Measurements from ENCODE around the gene MMS22L.

Gene MMS22L

DNA sequence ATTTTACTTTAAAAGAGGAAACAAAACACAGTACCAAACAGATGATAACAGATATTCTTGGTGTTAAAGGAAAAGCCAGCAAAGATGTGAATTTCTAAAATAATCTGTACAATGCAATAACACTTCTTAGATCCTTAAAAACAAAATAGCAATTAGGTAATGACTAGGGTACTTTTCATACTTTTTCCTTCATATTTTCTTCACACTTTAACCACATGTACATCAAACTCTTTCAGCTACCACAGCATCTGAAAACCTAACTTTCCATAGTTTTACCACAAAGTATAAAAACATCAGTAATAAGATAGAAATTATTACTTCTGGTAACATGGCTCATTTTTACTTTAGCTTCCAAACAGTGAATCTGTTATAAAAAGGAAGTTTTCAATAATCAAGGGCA lies 141.3 kb downstream of the MMS22L start:
- DNase-seq, result no peak
- Mint-ChIP-seq H3K9me3 (no peaks in the 10 kb centered on the region), H3K27ac (no peak overlapping the region), H3K4me3 (no peak overlapping the region), H3K27me3 (no peaks in the 10 kb centered on the region), H3K4me1 (ENCODE audit: low read depth) (peaks cover 10% of the 10 kb centered on the region), H3K36me3 (ENCODE audit: low read depth) (peaks cover 27% of the 10 kb centered on the region)

DNA sequence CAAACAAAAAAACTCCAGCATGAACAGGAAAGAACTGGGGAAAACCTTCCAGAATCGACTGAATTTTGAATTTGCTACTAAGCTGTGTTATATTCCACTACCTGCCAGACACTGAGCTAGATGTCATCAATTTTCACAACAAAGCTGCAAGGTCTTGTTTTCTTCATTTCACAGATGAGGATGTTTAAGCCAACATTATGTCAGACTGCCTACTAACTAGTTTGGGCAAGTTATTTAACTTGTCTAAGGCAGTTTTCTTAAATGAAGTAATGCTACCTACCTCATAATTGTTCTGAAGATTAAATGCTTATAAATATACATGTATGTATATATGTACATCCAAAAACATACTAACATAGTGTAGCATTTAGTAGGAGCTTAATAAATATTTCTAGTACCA lies 144.4 kb downstream of the MMS22L start:
- Mint-ChIP-seq H3K4me3 (no peak overlapping the region), H3K4me1 (ENCODE audit: low read depth) (peaks cover 13% of the 10 kb centered on the region), H3K36me3 (ENCODE audit: low read depth) (peaks cover 10% of the 10 kb centered on the region), H3K27ac (no peak overlapping the region), H3K9me3 (no peaks in the 10 kb centered on the region), H3K27me3 (no peaks in the 10 kb centered on the region)
- DNase-seq, result no peak

DNA sequence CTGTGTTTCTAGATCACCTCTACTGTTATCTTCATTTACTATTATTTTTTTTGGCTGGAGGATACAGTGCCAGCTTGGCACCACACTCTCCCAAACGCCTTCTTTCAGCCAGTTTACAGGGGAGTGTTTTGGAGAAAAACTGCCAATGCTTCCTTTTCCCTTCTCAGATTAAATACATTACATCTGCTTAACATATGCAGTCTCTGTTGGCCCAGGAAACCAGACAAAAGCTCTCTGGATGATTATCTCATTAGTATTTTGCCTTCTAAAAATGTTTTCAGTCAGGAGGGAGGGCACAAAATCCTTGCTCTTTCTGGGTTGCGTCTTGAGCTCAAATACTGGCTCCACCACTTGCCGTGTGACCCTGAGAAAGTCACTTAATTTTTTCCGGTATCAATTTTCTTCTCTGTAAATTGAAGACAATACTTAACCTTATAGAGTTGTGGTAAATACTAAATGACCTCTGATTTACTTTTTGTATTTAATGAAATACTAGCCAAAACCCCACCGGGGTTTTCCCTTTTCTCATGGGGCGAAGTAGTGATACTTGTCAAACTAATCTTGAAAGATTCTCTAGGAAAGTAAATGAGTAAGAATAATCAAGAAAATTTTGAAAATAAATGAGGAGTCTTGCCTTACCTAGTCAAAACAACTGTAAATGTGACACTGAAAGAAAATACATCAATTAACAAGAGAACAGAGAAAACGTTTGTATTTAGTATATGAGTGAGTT lies 146.2 kb downstream of the MMS22L start:
- H3K27ac Mint-ChIP-seq, result peak overlapping the region; percentile 3
- H3K36me3 Mint-ChIP-seq (ENCODE audit: low read depth), result peaks cover 4% of the 10 kb centered on the region
- H3K4me1 Mint-ChIP-seq (ENCODE audit: low read depth), result peaks cover 11% of the 10 kb centered on the region
- DNase-seq, result no peak
- H3K9me3 Mint-ChIP-seq, result no peaks in the 10 kb centered on the region
- H3K4me3 Mint-ChIP-seq, result no peak overlapping the region
- H3K27me3 Mint-ChIP-seq, result no peaks in the 10 kb centered on the region

DNA sequence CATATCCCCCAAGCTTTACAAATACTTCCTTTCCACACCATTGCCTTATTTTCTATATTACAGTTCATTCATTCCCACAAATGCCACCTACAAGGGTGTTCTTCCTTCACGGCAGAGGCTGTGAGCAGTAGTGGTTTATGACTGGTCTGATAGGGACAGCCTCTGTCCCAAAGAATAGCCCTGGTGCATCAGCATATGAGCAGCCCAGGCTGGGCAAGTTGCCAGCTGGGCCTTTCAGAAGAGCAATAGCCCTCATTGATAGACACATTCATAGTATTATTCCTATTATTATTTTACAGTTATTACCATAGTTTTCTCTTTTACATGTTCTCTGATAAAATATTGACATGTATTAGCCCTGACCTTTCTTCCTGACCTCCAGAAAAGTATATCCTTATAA lies 149.9 kb downstream of the MMS22L start:
- Mint-ChIP-seq H3K4me3 (no peak overlapping the region), H3K27ac (no peak overlapping the region)

DNA sequence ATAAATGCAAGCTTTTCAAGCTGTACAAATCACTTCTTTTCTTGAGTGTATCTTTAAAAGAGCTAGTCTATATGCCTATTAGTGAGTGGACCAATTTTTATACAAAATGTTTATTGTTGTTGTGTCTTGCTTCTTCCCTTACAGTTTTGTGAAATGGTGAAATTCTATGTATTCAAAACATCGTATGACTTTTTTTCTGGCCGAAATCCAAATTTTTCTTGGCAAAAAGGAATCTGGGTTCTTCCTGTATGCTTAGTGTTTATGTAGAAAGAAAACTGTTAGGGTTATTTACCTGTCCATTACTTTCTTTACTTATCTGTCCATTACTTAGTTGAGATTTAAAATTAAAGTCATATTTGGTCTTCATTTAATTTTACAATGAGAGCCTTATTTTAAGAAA lies 153.9 kb downstream of the MMS22L start:
- Mint-ChIP-seq H3K4me1 (ENCODE audit: low read depth) (no peaks in the 10 kb centered on the region), H3K27ac (no peak overlapping the region), H3K36me3 (ENCODE audit: low read depth) (no peaks in the 10 kb centered on the region), H3K27me3 (no peaks in the 10 kb centered on the region), H3K4me3 (no peak overlapping the region), H3K9me3 (no peaks in the 10 kb centered on the region)
- no peak for DNase-seq

More for the DNA sequence above, 149.9 kb downstream of the MMS22L start:
- no peak for DNase-seq
- Mint-ChIP-seq H3K9me3 (no peaks in the 10 kb centered on the region), H3K27me3 (no peaks in the 10 kb centered on the region), H3K36me3 (ENCODE audit: low read depth) (peaks cover 2% of the 10 kb centered on the region), H3K4me1 (ENCODE audit: low read depth) (peaks cover 9% of the 10 kb centered on the region)

DNA sequence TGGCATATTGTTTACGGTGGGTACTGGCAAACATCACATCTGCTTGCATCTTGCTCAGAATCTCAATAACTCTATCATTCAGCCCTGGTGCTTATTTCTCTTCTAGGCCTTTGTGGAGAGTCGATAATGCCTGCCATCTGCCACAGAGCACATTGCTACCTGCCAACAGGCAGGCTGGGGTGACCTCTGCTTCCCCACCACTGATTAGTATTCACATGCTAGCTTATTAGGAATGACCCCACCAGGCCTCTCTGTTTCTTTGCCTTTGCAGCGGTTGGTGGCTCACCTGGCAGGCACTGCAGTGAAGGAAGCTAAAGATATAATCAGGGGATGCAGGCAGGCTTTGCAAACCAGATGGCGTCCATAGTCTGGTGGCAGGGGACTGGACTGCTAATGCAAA lies 154.5 kb downstream of the MMS22L start:
- H3K9me3 Mint-ChIP-seq, result no peaks in the 10 kb centered on the region
- no peaks in the 10 kb centered on the region for H3K36me3 Mint-ChIP-seq (ENCODE audit: low read depth)

DNA sequence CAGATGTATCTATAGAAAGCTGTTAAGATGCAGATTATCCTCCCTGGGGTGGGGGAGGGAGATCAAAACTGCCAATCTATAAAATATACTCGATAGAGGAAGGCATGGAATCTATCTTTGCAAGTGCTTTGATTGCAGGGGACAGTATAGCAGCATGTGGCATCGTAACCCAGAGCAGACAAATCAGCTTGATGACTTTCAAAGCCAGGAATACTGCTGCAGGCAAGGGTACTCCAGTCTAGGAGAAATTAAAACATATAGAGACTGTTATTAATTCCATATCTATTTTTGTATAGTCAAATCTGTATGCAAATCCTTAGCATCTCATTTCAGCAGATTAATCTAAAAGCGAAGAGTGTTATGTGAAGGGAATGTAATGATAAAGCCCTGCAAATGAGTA lies 159.4 kb downstream of the MMS22L start:
- no peaks in the 10 kb centered on the region for H3K36me3 Mint-ChIP-seq (ENCODE audit: low read depth)
- no peaks in the 10 kb centered on the region for H3K4me1 Mint-ChIP-seq (ENCODE audit: low read depth)
- DNase-seq, result no peak
- H3K9me3 Mint-ChIP-seq, result peaks cover 13% of the 10 kb centered on the region
- no peak overlapping the region for H3K27ac Mint-ChIP-seq
- H3K27me3 Mint-ChIP-seq, result no peaks in the 10 kb centered on the region
- no peak overlapping the region for H3K4me3 Mint-ChIP-seq

More for the DNA sequence above, 154.5 kb downstream of the MMS22L start:
- DNase-seq, result no peak
- H3K4me1 Mint-ChIP-seq (ENCODE audit: low read depth), result no peaks in the 10 kb centered on the region
- no peak overlapping the region for H3K4me3 Mint-ChIP-seq
- no peak overlapping the region for H3K27ac Mint-ChIP-seq
- no peaks in the 10 kb centered on the region for H3K27me3 Mint-ChIP-seq

DNA sequence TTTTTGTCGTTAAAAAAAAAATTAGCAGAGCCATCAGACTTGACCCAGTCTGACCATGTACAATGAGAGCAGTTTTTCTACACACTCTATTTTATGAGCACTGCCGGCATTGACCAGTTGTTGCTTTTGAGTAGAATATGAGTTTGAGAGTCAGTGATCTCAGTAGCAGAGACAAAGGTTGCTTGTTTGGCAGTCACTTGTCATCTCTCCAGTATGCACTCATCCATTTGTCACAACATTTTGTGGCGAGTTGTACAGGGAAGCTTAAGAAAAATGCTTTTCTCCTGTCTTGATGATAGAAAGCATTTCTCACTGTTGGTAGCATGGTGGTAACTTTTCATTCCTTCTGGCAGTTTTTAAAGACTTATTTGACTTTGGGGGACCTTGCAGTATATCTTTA lies 159.9 kb downstream of the MMS22L start:
- Mint-ChIP-seq H3K27ac (no peak overlapping the region), H3K4me3 (no peak overlapping the region), H3K9me3 (peaks cover 13% of the 10 kb centered on the region), H3K4me1 (ENCODE audit: low read depth) (no peaks in the 10 kb centered on the region), H3K27me3 (no peaks in the 10 kb centered on the region), H3K36me3 (ENCODE audit: low read depth) (no peaks in the 10 kb centered on the region)
- DNase-seq, result no peak

DNA sequence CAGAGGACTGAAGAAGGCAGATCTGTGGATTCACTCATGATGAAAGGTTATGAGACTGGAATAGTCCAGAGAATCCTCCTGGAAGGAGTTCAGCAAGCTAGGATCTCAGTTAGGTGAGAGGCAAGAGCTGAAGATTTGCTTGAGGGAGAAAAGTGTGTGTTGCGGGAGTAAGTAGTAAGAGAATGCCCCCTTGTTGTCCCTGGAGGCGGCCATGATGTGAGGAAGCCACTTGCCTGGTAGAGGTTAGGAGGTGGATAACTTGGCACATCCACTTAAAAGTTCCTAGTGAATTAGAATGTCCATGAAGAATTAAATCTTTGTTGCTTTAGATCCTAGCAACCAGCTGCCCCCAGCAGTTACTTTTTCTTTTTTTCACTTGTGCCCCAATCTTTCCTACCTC lies 162.5 kb downstream of the MMS22L start:
- Mint-ChIP-seq H3K27me3 (no peaks in the 10 kb centered on the region), H3K4me1 (ENCODE audit: low read depth) (peaks cover under 1% of the 10 kb centered on the region), H3K9me3 (peaks cover 13% of the 10 kb centered on the region), H3K27ac (no peak overlapping the region), H3K4me3 (no peak overlapping the region), H3K36me3 (ENCODE audit: low read depth) (no peaks in the 10 kb centered on the region)
- DNase-seq, result no peak

DNA sequence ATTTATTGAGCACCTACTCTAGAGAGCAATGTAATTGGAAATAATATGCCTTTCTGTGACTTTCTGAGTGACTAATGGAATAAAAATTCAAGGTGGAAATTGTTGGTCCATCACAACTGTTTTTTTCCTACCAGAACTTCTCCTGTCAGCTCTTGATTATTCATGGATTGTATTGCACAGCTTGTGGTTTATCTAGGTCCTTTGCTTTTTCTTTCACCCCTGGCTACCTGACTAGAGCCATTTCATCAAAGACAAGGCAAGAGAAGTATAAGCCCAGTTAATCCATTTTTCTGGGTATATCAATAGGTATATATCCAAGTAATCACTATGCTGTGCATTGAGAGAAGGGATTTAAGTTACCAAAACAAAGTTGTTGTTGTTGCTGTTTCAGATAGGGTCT lies 168.4 kb downstream of the MMS22L start:
- peaks cover 36% of the 10 kb centered on the region for H3K4me1 Mint-ChIP-seq (ENCODE audit: low read depth)
- no peak overlapping the region for H3K4me3 Mint-ChIP-seq
- peaks cover 14% of the 10 kb centered on the region for H3K36me3 Mint-ChIP-seq (ENCODE audit: low read depth)
- no peaks in the 10 kb centered on the region for H3K27me3 Mint-ChIP-seq
- H3K27ac Mint-ChIP-seq, result peak overlapping the region; percentile 50
- no peak for DNase-seq
- H3K9me3 Mint-ChIP-seq, result no peaks in the 10 kb centered on the region

DNA sequence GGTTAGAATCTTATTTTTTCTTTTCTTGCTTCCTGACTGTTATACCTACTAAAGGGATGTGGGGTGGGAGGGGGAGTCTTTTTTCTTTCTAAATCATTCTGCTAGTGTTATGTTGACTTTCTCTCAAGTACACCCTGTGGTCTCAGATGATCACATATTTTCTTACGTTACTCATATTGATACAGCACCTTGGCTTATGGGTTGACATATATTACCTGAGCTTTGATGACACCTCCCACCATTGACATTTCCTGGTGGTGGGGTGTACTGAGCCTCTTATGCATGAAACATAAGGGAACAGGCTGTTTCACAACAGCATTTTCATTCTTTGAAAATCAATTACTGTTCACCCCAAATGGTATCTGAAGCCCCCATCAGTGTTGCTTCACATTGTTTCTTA lies 169.8 kb downstream of the MMS22L start:
- no peak for DNase-seq
- Mint-ChIP-seq H3K9me3 (no peaks in the 10 kb centered on the region), H3K27me3 (no peaks in the 10 kb centered on the region), H3K4me1 (ENCODE audit: low read depth) (peaks cover 36% of the 10 kb centered on the region), H3K36me3 (ENCODE audit: low read depth) (peaks cover 14% of the 10 kb centered on the region), H3K27ac (peak overlapping the region; percentile 57), H3K4me3 (no peak overlapping the region)

DNA sequence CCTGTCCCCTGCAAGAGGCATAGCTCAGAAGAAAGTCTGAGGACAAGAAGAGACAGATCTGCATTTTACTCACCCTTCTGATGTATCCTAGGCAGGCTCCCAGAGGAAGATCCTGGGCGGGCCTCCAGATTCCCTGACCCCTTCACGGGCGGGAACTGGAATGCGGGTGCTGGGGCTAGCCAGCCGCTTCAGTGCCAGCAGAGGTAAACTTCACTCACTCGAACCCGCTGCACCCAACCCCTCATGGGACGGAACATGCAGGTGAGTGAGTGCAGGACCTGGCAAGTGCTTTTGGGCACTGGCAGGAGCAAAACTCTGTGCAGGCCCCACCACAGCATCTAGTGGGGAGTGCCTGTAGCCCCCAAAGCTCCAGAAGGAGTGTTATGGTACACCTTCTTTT lies 171.8 kb downstream of the MMS22L start:
- Mint-ChIP-seq H3K4me3 (no peak overlapping the region), H3K4me1 (ENCODE audit: low read depth) (peaks cover 36% of the 10 kb centered on the region), H3K27me3 (no peaks in the 10 kb centered on the region), H3K36me3 (ENCODE audit: low read depth) (peaks cover 14% of the 10 kb centered on the region), H3K9me3 (no peaks in the 10 kb centered on the region), H3K27ac (no peak overlapping the region)
- no peak for DNase-seq

DNA sequence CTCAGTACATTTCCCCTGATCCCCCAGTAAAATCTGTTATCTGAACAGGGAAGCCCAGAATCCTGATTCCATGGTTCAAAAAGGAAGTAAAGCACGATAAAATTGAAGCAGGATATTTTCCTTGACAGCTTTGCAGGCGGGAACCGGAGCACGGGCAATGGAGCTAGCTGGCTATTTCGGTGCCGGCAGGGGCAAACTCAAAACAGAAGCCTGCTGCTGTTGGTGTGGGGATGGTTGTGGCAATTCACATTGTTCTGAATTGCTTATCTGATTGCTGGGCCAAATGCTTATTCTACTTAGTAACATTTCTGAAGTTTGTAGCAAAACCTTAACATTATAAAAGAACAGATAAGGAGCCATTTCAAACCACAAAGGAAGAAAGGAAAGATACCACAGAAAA lies 172.4 kb downstream of the MMS22L start:
- H3K4me3 Mint-ChIP-seq, result no peak overlapping the region
- no peaks in the 10 kb centered on the region for H3K9me3 Mint-ChIP-seq
- H3K27ac Mint-ChIP-seq, result no peak overlapping the region
- peaks cover 14% of the 10 kb centered on the region for H3K36me3 Mint-ChIP-seq (ENCODE audit: low read depth)
- H3K27me3 Mint-ChIP-seq, result no peaks in the 10 kb centered on the region
- H3K4me1 Mint-ChIP-seq (ENCODE audit: low read depth), result peaks cover 36% of the 10 kb centered on the region
- DNase-seq, result no peak

DNA sequence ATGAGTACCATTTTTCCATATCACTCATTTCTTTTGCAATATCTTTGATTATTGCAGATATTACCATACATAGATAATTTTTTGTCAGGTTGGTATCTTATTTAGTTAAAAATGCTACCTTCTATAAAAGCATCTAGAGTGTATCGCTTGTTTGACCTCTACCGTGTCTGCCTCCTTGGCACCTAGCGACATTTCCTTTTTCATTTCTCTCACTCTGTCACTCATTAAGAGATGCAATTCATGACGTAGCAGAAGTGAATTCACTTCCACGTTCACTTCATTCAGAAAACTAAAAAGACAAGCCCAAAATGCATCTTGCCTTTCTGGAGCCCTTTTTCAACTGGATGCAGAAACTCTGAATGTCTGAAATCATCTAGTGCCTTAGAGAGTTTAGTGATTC lies 172.9 kb downstream of the MMS22L start:
- no peak overlapping the region for H3K4me3 Mint-ChIP-seq
- H3K36me3 Mint-ChIP-seq (ENCODE audit: low read depth), result peaks cover 14% of the 10 kb centered on the region
- DNase-seq, result no peak
- H3K27me3 Mint-ChIP-seq, result no peaks in the 10 kb centered on the region
- H3K27ac Mint-ChIP-seq, result no peak overlapping the region
- H3K9me3 Mint-ChIP-seq, result no peaks in the 10 kb centered on the region
- H3K4me1 Mint-ChIP-seq (ENCODE audit: low read depth), result peaks cover 32% of the 10 kb centered on the region

DNA sequence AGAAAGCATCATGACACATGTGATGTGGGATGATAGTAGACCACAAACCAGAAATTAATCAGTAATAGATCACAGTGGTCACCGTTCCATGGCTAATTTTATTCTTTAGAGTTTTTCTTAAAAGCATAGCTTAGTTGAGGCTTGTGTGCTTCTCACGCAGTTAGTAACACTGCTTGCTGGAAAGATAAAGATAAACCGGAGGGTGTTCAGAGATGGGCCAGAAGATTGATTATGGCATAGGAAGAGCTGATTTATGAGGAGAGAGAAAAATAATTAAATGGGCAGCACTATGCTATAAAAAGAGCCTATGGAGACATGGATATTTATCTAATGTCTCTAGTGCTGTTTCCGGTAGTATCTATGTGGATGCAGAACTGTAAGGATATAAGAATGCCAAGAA lies 173.6 kb downstream of the MMS22L start:
- DNase-seq, result no peak
- H3K9me3 Mint-ChIP-seq, result no peaks in the 10 kb centered on the region
- no peaks in the 10 kb centered on the region for H3K27me3 Mint-ChIP-seq
- no peak overlapping the region for H3K27ac Mint-ChIP-seq
- H3K4me1 Mint-ChIP-seq (ENCODE audit: low read depth), result peaks cover 28% of the 10 kb centered on the region
- H3K4me3 Mint-ChIP-seq, result no peak overlapping the region
- H3K36me3 Mint-ChIP-seq (ENCODE audit: low read depth), result peaks cover 14% of the 10 kb centered on the region
